ENCODE data around the gene SND1.

- TF ChIP-seq CTCF (tag by site-specific recombination; IDR thresholded peaks at IDR 0.05) = no peak
- no peak for TF ChIP-seq ZNF777 (tag by site-specific recombination; IDR thresholded peaks at IDR 0.05; ENCODE audit: borderline replicate concordance)
- TF ChIP-seq, protein P1, sequence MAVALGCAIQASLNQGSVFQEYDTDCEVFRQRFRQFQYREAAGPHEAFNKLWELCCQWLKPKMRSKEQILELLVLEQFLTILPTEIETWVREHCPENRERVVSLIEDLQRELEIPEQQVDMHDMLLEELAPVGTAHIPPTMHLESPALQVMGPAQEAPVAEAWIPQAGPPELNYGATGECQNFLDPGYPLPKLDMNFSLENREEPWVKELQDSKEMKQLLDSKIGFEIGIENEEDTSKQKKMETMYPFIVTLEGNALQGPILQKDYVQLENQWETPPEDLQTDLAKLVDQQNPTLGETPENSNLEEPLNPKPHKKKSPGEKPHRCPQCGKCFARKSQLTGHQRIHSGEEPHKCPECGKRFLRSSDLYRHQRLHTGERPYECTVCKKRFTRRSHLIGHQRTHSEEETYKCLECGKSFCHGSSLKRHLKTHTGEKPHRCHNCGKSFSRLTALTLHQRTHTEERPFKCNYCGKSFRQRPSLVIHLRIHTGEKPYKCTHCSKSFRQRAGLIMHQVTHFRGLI (tag by site-specific recombination; IDR thresholded peaks at IDR 0.05) = no peak
- TF ChIP-seq, protein P2, sequence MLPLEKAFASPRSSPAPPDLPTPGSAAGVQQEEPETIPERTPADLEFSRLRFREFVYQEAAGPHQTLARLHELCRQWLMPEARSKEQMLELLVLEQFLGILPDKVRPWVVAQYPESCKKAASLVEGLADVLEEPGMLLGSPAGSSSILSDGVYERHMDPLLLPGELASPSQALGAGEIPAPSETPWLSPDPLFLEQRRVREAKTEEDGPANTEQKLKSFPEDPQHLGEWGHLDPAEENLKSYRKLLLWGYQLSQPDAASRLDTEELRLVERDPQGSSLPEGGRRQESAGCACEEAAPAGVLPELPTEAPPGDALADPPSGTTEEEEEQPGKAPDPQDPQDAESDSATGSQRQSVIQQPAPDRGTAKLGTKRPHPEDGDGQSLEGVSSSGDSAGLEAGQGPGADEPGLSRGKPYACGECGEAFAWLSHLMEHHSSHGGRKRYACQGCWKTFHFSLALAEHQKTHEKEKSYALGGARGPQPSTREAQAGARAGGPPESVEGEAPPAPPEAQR (tag by site-specific recombination; IDR thresholded peaks at IDR 0.05) = no peak
- TF ChIP-seq, protein P3, sequence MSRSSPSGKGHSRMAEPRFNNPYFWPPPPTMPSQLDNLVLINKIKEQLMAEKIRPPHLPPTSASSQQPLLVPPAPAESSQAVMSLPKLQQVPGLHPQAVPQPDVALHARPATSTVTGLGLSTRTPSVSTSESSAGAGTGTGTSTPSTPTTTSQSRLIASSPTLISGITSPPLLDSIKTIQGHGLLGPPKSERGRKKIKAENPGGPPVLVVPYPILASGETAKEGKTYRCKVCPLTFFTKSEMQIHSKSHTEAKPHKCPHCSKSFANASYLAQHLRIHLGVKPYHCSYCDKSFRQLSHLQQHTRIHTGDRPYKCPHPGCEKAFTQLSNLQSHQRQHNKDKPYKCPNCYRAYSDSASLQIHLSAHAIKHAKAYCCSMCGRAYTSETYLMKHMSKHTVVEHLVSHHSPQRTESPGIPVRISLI (tag by site-specific recombination; IDR thresholded peaks at IDR 0.05) = no peak
- TF ChIP-seq PBX3 (CRISPR knock-in tag; IDR thresholded peaks at IDR 0.05) = no peak
- no peak for TF ChIP-seq ATF2 (tag by site-specific recombination; IDR thresholded peaks at IDR 0.05; ENCODE audit: low read depth)
- TF ChIP-seq YY1 (tag by site-specific recombination; IDR thresholded peaks at IDR 0.05) = no peak
- TF ChIP-seq ZNF571 (tag by site-specific recombination; IDR thresholded peaks at IDR 0.05) = no peak
- TF ChIP-seq PRDM1 (tag by site-specific recombination; IDR thresholded peaks at IDR 0.05) = no peak
- no peak for TF ChIP-seq ZNF292 (tag by site-specific recombination; IDR thresholded peaks at IDR 0.05; ENCODE audit: borderline replicate concordance, low read depth)
- no peak for TF ChIP-seq ZNF670 (tag by site-specific recombination; IDR thresholded peaks at IDR 0.05; ENCODE audit: low read depth)
These were observed 407.4 kb downstream of the SND1 start for GRCh38 chr7:128059143-128059988.
